ENCODE data around the gene IPO8.

IPO8 gene

GRCh38 chr12:30695199-30696102, at the start of gene IPO8:
Gene IPO8, minus strand, starts transcription at chr12:30695869. Its CDS starts 222 bp downstream, at chr12:30695647.
- DNase-seq (ENCODE audit: low spot score): peak; percentile 95

GRCh38 chr12:30744321-30744720, 48.7 kb upstream of the IPO8 start:
- DNase-seq (ENCODE audit: low spot score): no peak

- no peak for DNase-seq (ENCODE audit: low spot score)
Observed at GRCh38 chr12:30740274-30740673, 44.6 kb upstream of the IPO8 start.

- no peak for DNase-seq (ENCODE audit: low spot score)
Observed at GRCh38 chr12:30739020-30739419, 43.4 kb upstream of the IPO8 start.

GRCh38 chr12:30732954-30733637, 37.4 kb upstream of the IPO8 start:
- DNase-seq (ENCODE audit: low spot score): no peak

- DNase-seq (ENCODE audit: low spot score): no peak
Observed at GRCh38 chr12:30730011-30730410, 34.3 kb upstream of the IPO8 start.

GRCh38 chr12:30729547-30729946, 33.9 kb upstream of the IPO8 start:
- DNase-seq (ENCODE audit: low spot score): no peak

- DNase-seq (ENCODE audit: low spot score): no peak
Observed at GRCh38 chr12:30726647-30727046, 31.0 kb upstream of the IPO8 start.

GRCh38 chr12:30725739-30726138, 30.1 kb upstream of the IPO8 start:
- peak; percentile 89 for DNase-seq (ENCODE audit: low spot score)

- no peak for DNase-seq (ENCODE audit: low spot score)
Observed at GRCh38 chr12:30719060-30719459, 23.4 kb upstream of the IPO8 start.

GRCh38 chr12:30707613-30708342, 12.1 kb upstream of the IPO8 start:
- DNase-seq (ENCODE audit: low spot score): no peak

GRCh38 chr12:30706476-30706875, 10.8 kb upstream of the IPO8 start:
- no peak for DNase-seq (ENCODE audit: low spot score)

GRCh38 chr12:30701056-30701455, 5.4 kb upstream of the IPO8 start:
- no peak for DNase-seq (ENCODE audit: low spot score)

- DNase-seq (ENCODE audit: low spot score): no peak
Observed at GRCh38 chr12:30700216-30700900, 4.7 kb upstream of the IPO8 start.

- no peak for DNase-seq (ENCODE audit: low spot score)
Observed at GRCh38 chr12:30698346-30698745, 2.7 kb upstream of the IPO8 start.

GRCh38 chr12:30696943-30697342, 1.3 kb upstream of the IPO8 start:
- no peak for DNase-seq (ENCODE audit: low spot score)

GRCh38 chr12:30696486-30696885, 817 bp upstream of the IPO8 start:
- no peak for DNase-seq (ENCODE audit: low spot score)

GRCh38 chr12:30696103-30696408, 387 bp upstream of the IPO8 start:
- DNase-seq (ENCODE audit: low spot score): no peak

- DNase-seq (ENCODE audit: low spot score): peak; percentile 73
Observed at GRCh38 chr12:30694412-30695198, 1.1 kb downstream of the IPO8 start.

GRCh38 chr12:30692470-30692869, 3.2 kb downstream of the IPO8 start:
- peak; percentile 66 for DNase-seq (ENCODE audit: low spot score)

- DNase-seq (ENCODE audit: low spot score): peak; percentile 91
Observed at GRCh38 chr12:30691122-30691879, 4.4 kb downstream of the IPO8 start.
